Central memory CD4-positive, alpha-beta T cell (primary cell): ENCODE results near the gene HNRNPA3.
A peak's percentile ranks its signal among the peaks of the same experiment; 100 is the strongest.
"Not testable (repeated sequence)": the region's sequence is repeated elsewhere in the genome, so short reads cannot be mapped to it uniquely, and the experiment has no call there.

ENCODE experiments used
- DNase-seq: peaks from one replicate; pipeline ENCODE4 v3.0.0; 2022

The HNRNPA3 gene

GRCh38 chr2:177256026-177256425 lies 43.4 kb downstream of the HNRNPA3 start:
- no peak for DNase-seq

GRCh38 chr2:177256695-177257094 lies 44.1 kb downstream of the HNRNPA3 start:
- DNase-seq = no peak

DNA sequence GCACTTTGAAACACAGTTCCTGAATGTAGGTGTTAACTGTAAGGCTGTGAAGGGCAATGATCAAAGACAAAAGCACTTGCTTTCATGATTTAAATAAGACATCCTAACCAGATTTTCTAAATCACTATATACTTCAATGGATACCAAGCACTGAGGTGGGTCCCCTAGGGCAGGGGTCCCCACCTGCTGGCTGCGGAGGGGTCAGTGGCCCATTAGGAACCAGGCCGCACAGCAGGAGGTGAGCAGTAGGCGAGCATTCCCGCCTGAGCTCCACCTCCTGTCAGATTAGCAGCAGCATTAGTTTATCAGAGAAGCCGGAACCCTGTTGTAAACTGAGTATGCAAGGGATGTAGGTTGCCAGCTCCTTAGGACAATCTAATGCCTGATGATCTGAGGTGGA lies 44.9 kb downstream of the HNRNPA3 start:
- DNase-seq = no peak

GRCh38 chr2:177258059-177258458 lies 45.5 kb downstream of the HNRNPA3 start:
- DNase-seq = no peak

GRCh38 chr2:177260379-177260778 lies 47.8 kb downstream of the HNRNPA3 start:
- DNase-seq = no peak

DNA sequence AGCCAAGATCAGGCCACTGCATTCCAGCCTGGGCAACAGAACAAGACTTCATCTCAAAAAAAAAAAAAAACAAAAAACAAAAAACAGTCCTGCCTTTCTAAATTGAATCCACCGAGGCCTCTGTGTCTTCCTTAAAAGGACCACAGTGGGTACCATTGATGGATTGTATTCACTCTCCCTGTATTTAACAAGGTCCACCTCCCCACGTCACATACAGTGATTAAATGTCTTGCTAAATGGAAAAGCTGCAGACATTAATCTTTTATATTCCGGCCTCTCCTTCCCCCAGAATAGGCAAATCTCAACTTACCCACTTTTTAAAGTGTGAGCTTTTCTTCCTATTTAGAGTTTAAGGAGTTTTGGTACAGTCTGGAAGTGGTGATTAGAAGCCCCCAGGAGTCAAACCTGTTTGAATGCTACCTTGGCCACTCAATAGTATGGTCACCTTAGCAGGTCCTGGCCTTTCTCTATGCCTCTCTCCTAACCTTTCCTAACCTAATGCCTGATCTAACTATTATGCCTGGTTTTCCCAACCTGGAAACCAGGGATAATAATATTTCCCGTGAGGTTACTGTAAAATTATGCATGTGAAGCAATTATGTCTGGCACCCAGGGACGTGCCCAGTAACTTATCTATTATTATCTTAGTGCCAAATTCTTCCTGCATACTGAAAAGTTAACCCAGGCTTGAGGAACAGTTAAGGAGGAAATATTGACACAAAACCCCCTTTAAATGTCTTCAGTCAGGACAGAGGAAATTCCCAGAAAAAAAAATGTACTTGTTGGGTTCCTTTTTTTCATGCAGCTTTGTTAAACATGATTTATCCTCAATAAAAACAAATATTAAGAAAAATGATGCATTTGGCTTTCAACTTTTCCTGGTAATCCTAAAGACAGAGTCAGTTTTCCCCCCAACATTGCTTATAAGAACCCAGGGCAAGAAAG lies 48.8 kb downstream of the HNRNPA3 start:
- no peak for DNase-seq

- no peak for DNase-seq
These were observed 49.5 kb downstream of the HNRNPA3 start for GRCh38 chr2:177262092-177262491.

DNA sequence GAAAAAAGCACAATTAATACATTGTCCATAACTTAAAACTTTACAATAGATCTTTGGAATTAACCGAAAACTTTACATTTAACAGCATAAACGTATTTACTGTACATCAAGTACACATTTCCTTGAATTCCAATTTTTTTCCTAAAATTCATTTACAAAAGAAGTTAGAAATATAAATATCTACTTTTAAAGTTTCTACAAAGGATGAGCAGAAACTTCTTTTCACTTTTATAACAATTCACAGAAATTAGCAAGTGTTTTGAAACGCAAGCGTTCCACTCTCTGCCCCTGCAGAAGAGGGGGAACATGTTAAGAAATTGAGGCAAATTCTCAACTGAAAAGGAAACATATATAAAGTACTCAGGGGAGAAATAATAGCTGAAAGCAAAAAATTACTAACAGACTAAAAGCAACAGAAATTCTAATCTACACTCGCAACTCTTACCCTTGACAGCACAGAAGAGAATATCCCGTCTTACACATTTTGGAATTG lies 50.4 kb downstream of the HNRNPA3 start:
- DNase-seq = no peak

DNA sequence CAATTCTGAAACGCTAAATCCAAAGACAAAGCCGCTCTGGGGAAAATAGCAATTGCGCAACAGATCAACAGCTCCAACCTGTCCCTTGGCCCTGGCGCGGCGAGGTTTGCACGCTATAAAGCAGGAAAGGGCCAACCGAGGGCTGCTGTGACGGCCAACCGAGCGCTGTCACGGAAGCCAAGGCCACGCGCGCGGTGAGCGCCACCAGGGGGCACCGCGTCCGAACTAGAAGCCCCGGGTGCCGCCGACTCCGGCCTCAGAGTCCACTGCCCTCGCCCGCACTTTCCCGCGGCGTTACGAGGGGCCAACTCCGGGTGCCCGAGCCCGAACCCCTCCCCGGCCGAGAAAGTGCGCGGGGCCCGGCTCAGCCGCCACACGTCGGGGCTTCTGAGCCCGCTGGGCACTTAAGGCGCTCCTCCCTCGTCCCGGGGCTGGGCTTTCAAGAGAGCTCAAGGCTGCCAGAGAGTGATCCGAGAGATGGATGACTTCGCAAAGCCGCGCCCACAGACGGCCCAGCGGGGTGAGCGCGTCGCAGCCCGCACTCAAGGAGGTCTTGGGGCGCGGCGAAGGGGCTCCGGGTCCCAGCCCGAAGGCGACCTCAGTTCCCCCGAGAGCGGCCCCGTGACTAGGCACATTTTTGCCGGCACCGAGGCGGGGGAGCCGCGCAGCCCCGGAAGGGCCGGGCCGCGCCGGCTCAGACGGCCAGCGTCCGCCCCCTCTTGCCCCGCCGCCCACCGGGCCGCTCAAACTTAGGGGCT lies 51.0 kb downstream of the HNRNPA3 start:
- DNase-seq = peak; percentile 93

GRCh38 chr2:177264209-177264692 lies 51.7 kb downstream of the HNRNPA3 start:
- DNase-seq = no peak

GRCh38 chr2:177264693-177265587 lies 52.3 kb downstream of the HNRNPA3 start, which contains the start of gene NFE2L2:
TSS of gene NFE2L2 (minus strand) at chr2:177264727. CDS start at chr2:177264576, 151 bp downstream.
- DNase-seq = peak; percentile 95

DNA sequence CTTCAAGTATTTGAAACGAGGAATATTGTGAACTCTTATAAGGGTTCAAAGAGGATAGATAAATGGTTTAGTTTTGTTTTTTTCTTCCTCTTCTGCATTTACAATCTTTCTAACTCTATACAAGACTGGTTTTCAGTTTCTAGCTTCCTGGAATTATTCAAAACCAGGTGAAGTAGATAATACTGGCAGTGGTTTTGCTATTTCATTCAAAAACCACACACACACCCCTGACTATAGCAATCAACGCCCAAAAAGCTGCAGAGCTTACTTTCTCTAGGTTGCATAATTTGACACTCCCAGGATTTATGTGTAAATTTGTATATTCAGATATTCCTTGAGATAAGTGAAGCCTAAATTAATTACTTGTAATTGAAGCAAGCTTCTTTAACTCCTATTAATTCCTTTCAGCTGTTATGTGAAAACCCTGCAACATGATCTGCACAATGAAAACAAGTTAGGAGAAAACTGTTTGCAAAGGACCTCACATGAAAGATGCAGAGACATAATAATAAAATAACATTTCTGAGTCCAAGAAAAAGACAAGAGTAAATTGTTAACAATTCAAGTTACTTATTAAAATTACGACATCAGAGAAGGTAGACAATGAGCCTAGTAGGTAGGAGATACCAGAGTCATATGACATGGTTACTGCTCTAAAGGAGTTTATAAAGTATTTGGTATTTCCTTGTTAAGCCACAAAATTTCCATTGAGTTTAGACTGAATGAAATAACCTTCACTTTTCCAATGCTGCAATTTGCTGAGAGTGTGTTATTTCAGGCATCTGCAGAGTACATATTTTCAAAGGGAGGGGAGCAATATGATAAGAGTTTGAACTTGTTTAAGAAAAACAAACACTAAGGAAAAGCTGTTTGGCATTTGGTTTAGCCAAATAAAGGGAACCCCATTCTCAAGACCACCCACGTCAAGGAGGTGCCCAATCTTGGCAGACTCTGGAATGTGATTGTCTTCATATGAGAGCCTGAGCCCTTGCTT lies 53.5 kb downstream of the HNRNPA3 start:
- DNase-seq = peak; percentile 44

DNA sequence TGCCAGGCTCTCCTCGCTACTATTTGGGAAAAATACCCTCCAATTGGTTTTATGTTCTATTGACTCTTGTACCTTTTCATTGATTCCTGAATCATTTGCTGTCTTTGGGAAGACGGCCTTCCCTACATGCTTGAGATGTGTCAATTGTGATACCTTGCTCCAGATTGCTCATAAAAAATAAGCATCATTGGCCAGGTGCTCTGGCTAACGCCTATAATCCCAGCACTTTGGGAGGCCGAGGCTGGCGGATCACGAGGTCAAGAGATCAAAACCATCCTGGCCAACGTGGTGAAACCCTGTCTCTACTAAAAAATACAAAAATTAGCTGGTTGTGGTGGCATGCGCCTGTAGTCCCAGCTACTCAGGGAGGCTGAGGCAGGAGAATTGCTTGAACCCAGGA lies 54.4 kb downstream of the HNRNPA3 start:
- not testable (repeated sequence) for DNase-seq

DNA sequence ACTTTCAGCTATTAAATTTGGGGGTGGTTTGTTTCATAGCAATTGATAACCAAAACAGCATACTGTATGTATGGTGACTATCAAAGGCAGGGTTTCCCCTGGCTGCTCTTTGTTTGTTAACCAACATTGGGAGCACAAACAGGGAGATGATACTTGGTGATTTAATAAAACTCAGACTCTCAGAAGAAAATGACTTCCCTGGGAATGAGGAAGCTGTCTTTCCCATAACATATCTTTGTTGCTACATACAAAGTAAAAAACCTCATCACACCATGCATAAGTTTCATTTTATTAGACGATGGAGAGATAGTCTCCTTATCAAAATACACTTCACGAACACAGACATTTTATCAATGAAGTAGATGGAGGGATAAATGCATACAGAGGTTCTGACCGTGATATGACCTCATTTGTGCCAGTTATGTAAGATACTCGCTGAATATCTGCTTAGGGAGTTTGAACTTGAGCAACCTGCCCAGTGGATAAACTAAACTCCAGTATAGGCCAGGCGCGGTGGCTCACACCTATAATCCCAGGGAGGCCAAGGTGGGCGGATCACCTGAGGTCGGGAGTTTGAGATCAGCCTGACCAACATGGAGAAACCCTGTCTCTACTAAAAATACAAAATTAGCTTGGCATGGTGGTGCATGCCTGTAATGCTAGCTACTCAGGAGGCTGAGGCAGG lies 55.7 kb downstream of the HNRNPA3 start:
- no peak for DNase-seq

DNA sequence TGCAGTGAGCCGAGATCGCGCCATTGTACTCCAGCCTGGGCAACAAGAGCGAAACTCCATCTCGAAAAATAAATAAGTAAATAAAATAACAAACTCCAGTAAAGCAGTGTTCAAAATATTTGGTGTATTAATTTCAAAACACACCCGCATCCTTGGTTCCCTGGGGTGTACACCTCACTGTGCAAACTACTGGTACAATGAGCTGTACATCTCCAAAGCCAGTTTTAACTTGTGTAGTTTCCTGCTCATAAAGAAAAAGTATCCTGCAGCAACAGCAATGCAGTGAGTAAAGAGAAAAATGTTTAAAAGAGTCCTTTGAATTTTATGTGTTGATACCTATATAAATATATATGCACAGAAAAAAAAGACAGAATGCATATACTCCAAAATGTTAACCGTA lies 56.3 kb downstream of the HNRNPA3 start:
- no peak for DNase-seq

DNA sequence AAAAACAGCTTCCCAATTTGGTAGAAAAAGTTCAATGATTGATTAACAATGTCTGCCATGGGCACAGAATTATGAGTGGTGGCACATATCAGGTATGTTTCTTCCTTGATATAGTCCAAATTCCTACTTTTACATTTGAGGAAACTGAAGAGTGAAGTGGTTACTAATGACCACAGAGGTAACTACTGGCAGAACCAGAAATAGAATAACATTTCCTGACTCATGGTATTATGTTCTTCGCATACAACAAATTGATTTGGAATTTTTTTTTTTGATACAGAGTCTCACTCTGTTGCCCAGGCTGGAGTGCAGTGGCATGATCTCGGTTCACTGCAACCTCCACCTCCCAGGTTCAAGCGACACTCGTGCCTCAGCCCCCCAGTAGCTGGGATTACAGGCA lies 57.9 kb downstream of the HNRNPA3 start:
- DNase-seq = no peak

- no peak for DNase-seq
These were observed 59.5 kb downstream of the HNRNPA3 start for GRCh38 chr2:177271981-177272666.

- no peak for DNase-seq
These were observed 60.2 kb downstream of the HNRNPA3 start for GRCh38 chr2:177272765-177273164.

DNA sequence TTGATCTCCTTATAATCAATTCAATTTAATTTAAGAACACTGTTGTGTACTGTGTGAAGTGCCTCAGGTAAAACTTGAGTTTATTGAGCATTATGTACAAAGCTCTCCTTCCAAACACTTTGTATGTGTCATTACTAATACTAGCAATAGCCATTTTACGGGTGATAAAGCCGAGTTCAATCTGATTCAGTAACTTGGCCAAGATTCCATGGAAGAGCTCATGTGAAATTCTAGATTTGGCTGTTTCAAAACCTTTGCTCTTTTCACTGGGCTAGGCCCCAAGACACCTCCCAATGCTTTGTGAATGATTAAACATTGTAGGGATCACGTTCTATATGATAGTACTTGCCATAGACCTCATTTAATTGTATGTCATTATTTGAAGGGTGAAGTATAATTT lies 60.8 kb downstream of the HNRNPA3 start:
- no peak for DNase-seq
